BE2C (cell line): ENCODE data around the gene LHFPL6.
"Not testable (repeated sequence)": the region's sequence is repeated elsewhere in the genome, so short reads cannot be mapped to it uniquely, and the experiment has no call there.

Source experiments
- DNase-seq: peaks from one replicate; pipeline ENCODE4 v3.0.0-alpha.2; 2020
- H3K27me3 ChIP-seq: fragments of 250-450 bp; sonication (Bioruptor Pico); 2 replicates; pipeline ENCODE4 v1.5.1; 2020; ENCODE audit warnings: mild to moderate bottlenecking
- H3K36me3 ChIP-seq: fragments of 250-450 bp; sonication (Bioruptor Pico); 2 replicates; pipeline ENCODE4 v1.5.1; 2020; ENCODE audit warnings: mild to moderate bottlenecking
- H3K4me1 ChIP-seq: fragments of 250-450 bp; sonication (Bioruptor Pico); 2 replicates; pipeline ENCODE4 v1.5.1; 2020
- H3K4me3 ChIP-seq: 2 replicates; pipeline ENCODE4 v1.5.1; 2011; ENCODE audit warnings: low read depth, low read length
- H3K9me3 ChIP-seq: fragments of 250-450 bp; sonication (Bioruptor Pico); 2 replicates; pipeline ENCODE4 v1.5.1; 2020
- TF ChIP-seq, protein P1 (sequence below): IDR thresholded peaks from 2 replicates; pipeline ENCODE4 v1.5.1; 2012; ENCODE audit warnings: mild to moderate bottlenecking, low read depth, low read length

The LHFPL6 gene

DNA sequence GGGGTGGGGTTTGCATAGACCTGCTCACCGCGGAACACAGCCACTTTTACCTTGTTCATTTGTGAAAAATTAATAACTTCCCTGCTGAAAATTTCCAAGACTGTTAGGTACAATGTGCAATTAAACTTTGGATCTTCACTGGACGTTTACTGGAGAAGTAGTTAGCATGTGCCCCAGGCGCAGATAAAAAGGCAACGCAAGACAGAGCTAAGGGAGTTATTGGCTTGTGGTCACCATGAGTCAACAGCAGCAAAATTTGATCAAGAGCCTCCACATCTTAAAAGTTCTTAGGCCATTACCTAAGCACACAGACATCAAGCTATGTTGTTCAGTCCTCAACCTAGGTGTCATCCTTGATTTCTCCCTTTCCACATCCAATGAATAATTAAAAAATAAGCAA, 257.0 kb downstream of the LHFPL6 start:
- H3K4me1 ChIP-seq: no peaks in the 10 kb centered on the region
- peaks cover 12% of the 10 kb centered on the region; the same call in 1 of the 2 replicates for H3K27me3 ChIP-seq
- no peak overlapping the region for H3K4me3 ChIP-seq
- H3K9me3 ChIP-seq: no peaks in the 10 kb centered on the region; the same call in 1 of the 2 replicates
- DNase-seq: no peak
- H3K36me3 ChIP-seq: no peaks in the 10 kb centered on the region
- TF ChIP-seq, protein P1, sequence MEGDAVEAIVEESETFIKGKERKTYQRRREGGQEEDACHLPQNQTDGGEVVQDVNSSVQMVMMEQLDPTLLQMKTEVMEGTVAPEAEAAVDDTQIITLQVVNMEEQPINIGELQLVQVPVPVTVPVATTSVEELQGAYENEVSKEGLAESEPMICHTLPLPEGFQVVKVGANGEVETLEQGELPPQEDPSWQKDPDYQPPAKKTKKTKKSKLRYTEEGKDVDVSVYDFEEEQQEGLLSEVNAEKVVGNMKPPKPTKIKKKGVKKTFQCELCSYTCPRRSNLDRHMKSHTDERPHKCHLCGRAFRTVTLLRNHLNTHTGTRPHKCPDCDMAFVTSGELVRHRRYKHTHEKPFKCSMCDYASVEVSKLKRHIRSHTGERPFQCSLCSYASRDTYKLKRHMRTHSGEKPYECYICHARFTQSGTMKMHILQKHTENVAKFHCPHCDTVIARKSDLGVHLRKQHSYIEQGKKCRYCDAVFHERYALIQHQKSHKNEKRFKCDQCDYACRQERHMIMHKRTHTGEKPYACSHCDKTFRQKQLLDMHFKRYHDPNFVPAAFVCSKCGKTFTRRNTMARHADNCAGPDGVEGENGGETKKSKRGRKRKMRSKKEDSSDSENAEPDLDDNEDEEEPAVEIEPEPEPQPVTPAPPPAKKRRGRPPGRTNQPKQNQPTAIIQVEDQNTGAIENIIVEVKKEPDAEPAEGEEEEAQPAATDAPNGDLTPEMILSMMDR: no peak

DNA sequence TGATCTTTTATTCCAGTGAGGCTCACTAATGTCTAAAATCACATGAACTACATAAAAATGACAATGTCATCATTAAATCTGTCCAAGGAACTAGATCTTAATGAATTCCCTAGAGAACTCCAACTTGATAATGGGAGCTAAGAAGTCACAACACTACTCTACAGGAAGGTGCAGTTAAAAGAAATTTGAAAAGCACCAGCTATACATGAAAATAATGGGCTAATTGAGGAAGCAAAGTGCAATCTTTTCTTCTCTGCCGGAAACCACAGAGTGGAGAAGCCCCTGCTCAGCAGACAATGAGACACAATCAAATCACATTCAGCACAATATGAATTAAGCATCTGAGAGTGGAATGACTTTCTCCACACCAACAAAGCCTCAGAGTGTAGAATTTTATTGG, 261.7 kb downstream of the LHFPL6 start:
- Histone ChIP-seq H3K4me1 (no peaks in the 10 kb centered on the region), H3K27me3 (no peaks in the 10 kb centered on the region), H3K36me3 (no peaks in the 10 kb centered on the region), H3K4me3 (no peak overlapping the region), H3K9me3 (no peaks in the 10 kb centered on the region)
- TF ChIP-seq, protein P1: no peak
- no peak for DNase-seq

- H3K9me3 ChIP-seq, H3K4me3 ChIP-seq, DNase-seq, H3K27me3 ChIP-seq, H3K36me3 ChIP-seq, H3K4me1 ChIP-seq: not testable (repeated sequence)
Observed at GRCh38 chr13:39338114-39338513, 264.9 kb downstream of the LHFPL6 start.

DNA sequence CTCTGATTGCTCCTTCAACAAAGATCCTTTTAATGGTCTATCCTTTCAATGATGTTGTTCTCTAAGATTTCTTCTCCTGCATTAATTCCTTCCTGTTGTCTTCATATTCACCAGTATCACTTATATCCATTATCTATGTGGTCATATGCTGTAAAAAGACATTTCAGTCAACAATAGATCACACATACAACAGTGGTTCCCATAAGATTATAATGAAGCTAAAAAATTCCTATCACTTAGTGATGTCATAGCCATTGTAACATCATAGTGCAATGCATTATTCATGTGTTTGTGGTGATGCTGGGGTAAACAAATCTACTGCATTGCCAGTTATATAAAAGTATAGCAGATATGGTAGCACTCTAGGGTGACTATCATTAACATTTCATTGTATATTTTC, 266.1 kb downstream of the LHFPL6 start:
- DNase-seq: no peak
- TF ChIP-seq, protein P1: no peak
- Histone ChIP-seq H3K4me1 (no peaks in the 10 kb centered on the region), H3K27me3 (no peaks in the 10 kb centered on the region), H3K36me3 (no peaks in the 10 kb centered on the region), H3K9me3 (no peaks in the 10 kb centered on the region), H3K4me3 (no peak overlapping the region)

GRCh38 chr13:39336207-39336606, 266.8 kb downstream of the LHFPL6 start:
- Histone ChIP-seq H3K9me3 (no peaks in the 10 kb centered on the region), H3K4me3 (no peak overlapping the region), H3K36me3 (no peaks in the 10 kb centered on the region), H3K4me1 (no peaks in the 10 kb centered on the region), H3K27me3 (no peaks in the 10 kb centered on the region)
- DNase-seq: no peak
- TF ChIP-seq, protein P1: no peak

GRCh38 chr13:39335721-39336120, 267.3 kb downstream of the LHFPL6 start:
- no peak for DNase-seq
- Histone ChIP-seq H3K9me3 (no peaks in the 10 kb centered on the region), H3K4me3 (no peak overlapping the region), H3K27me3 (no peaks in the 10 kb centered on the region), H3K36me3 (no peaks in the 10 kb centered on the region), H3K4me1 (no peaks in the 10 kb centered on the region)
- TF ChIP-seq, protein P1: no peak

- TF ChIP-seq, protein P1: no peak
- Histone ChIP-seq H3K4me3 (no peak overlapping the region), H3K27me3 (no peaks in the 10 kb centered on the region), H3K9me3 (no peaks in the 10 kb centered on the region), H3K4me1 (no peaks in the 10 kb centered on the region), H3K36me3 (no peaks in the 10 kb centered on the region)
- no peak for DNase-seq
Observed at GRCh38 chr13:39330504-39330903, 272.5 kb downstream of the LHFPL6 start.
